Gastroesophageal sphincter (tissue), 4 donors: Measurements from ENCODE around the gene UROS. TPM values are rescaled to one million over a fixed set of nuclear protein-coding genes. Genes with fewer than 3 reads are reported as not detected.

Source experiments
- ATAC-seq: fragments of 150-250 bp; one replicate; pipeline ENCODE4 v1.9.1; 2016; ENCODE audit warnings: mild to moderate bottlenecking, moderate library complexity
- H3K27ac ChIP-seq, 4 donors: fragments of 200-600 bp; sonication (generic) in 3 of 4; 1 replicate in 3 of 4; 2 replicates in 1 of 4; pipeline ENCODE4 v1.5.1; 2016 to 2019
- H3K27me3 ChIP-seq: fragments of 200-600 bp; sonication (generic); one replicate; pipeline ENCODE4 v1.5.1; 2019
- H3K36me3 ChIP-seq, 2 donors: fragments of 200-600 bp; sonication (generic); one replicate each; pipeline ENCODE4 v1.5.1; 2019; ENCODE audit warnings: control low read depth in 1 of 2
- H3K4me1 ChIP-seq, 3 donors: fragments of 200-600 bp; sonication (generic); 1 replicate in 2 of 3; 2 replicates in 1 of 3; pipeline ENCODE4 v1.5.1; 2016 to 2019; ENCODE audit warnings: control low read depth in 2 of 3
- H3K4me3 ChIP-seq, 2 donors: fragments of 200-600 bp; sonication (generic); one replicate each; pipeline ENCODE4 v1.5.1; 2019; ENCODE audit warnings: mild to moderate bottlenecking in 1 of 2, moderate library complexity in 1 of 2
- H3K9me3 ChIP-seq, 3 donors: fragments of 200-600 bp; sonication (generic); one replicate each; pipeline ENCODE4 v1.5.1; 2017 to 2019; ENCODE audit warnings: control low read depth in 2 of 3
- CTCF ChIP-seq, 4 experiments: fragments of 200-600 bp in 2 of 4; fragments of 450-650 bp in 2 of 4; sonication (generic) in 1 of 4; IDR thresholded peaks; one replicate each; pipeline ENCODE4 v1.5.1; 2017 to 2019; ENCODE audit warnings: antibody characterized with exemption in 4 of 4, mild to moderate bottlenecking in 2 of 4, moderate library complexity in 2 of 4
- EP300 ChIP-seq: sonication (generic); formaldehyde crosslinking; IDR thresholded peaks from one replicate; pipeline ENCODE4 v1.6.1; 2017; ENCODE audit warnings: antibody characterized with exemption, mild to moderate bottlenecking
- POLR2A ChIP-seq, 2 donors: fragments of 450-650 bp; IDR thresholded peaks; one replicate each; pipeline ENCODE4 v1.6.1; 2017; ENCODE audit warnings: antibody characterized with exemption in 2 of 2, mild to moderate bottlenecking in 2 of 2, moderate library complexity in 1 of 2
- POLR2AphosphoS5 ChIP-seq: sonication (generic); formaldehyde crosslinking; IDR thresholded peaks from one replicate; pipeline ENCODE4 v1.6.1; 2017; ENCODE audit warnings: antibody characterized with exemption
- WGBS, 2 donors: methylation state at CpG; one replicate each; pipeline ENCODE4 v1.1.5; 2018; ENCODE audit warnings: low coverage in 1 of 2; 5-methylcytosine and 5-hydroxymethylcytosine counted together
- total RNA-seq, 4 donors: library from RNA; depleted of rRNA; stranded (reverse); fragments of >200 nt; gene quantifications; one replicate each; pipeline ENCODE4 v1.1.0, GENCODE V29; 2016

UROS gene
- 10 to 100 TPM; 25.3 to 64.0 (median 39.1) TPM for total RNA-seq

- H3K4me1 ChIP-seq: peaks cover 0 to 48% (median 25%) of the 10 kb centered on the region in 3 donors
- H3K9me3 ChIP-seq: no peaks in the 10 kb centered on the region
- ATAC-seq: peak; percentile 96
- H3K27ac ChIP-seq: peak within 1 kb of the TSS; percentile 48 to 91 (median 86)
- H3K36me3 ChIP-seq: peaks cover 0 to 21% of the 10 kb centered on the region in 2 donors
- no peaks in the 10 kb centered on the region for H3K27me3 ChIP-seq
- TF ChIP-seq POLR2A (IDR thresholded peaks at IDR 0.05) (peak; percentile 42 to 58), POLR2AphosphoS5 (peak; percentile 73), EP300 (no peak), CTCF (IDR thresholded peaks at IDR 0.05) (peak in 1 of 4 experiments; percentile 45)
- peak within 1 kb of the TSS; percentile 68 to 75 for H3K4me3 ChIP-seq
- 0 to 1% methylated on average over 18 to 23 of the region's 74 CpGs for WGBS, 2 donors
Measured at GRCh38 chr10:125822878-125823662, at the start of gene UROS, which contains the start of gene BCCIP. TSS of gene UROS (minus strand) at chr10:125823258. CDS start at chr10:125816499, 6,759 bp downstream. TSS of gene BCCIP (plus strand) at chr10:125823546. CDS start at chr10:125823558, 12 bp downstream.

- no peaks in the 10 kb centered on the region for H3K4me1 ChIP-seq
- WGBS, 2 donors: 73 to 77% methylated on average over 4 of the region's 4 CpGs
- no peak overlapping the region for H3K4me3 ChIP-seq
- H3K27ac ChIP-seq: no peak overlapping the region
- H3K27me3 ChIP-seq: no peaks in the 10 kb centered on the region
- H3K9me3 ChIP-seq: no peaks in the 10 kb centered on the region
- H3K36me3 ChIP-seq: peaks cover 0 to 19% of the 10 kb centered on the region in 2 donors
- TF ChIP-seq CTCF (IDR thresholded peaks at IDR 0.05) (no peak), POLR2AphosphoS5 (no peak), POLR2A (IDR thresholded peaks at IDR 0.05) (no peak), EP300 (no peak)
- ATAC-seq: no peak
Measured at GRCh38 chr10:125871338-125871737, 48.3 kb upstream of the UROS start.

- H3K4me1 ChIP-seq: no peaks in the 10 kb centered on the region
- ATAC-seq: no peak
- 48 to 58% methylated on average over 7 of the region's 7 CpGs for WGBS, 2 donors
Measured at GRCh38 chr10:125868372-125868975, 45.4 kb upstream of the UROS start.

GRCh38 chr10:125866421-125867029 lies 43.5 kb upstream of the UROS start:
- no peak for ATAC-seq
- no peaks in the 10 kb centered on the region for H3K4me1 ChIP-seq
- H3K36me3 ChIP-seq: peaks cover 0 to 35% of the 10 kb centered on the region in 2 donors
- WGBS, 2 donors: 89% methylated on average over 3 to 5 of the region's 7 CpGs
- H3K27me3 ChIP-seq: no peaks in the 10 kb centered on the region
- no peak overlapping the region for H3K4me3 ChIP-seq
- H3K9me3 ChIP-seq: no peaks in the 10 kb centered on the region
- no peak for TF ChIP-seq POLR2AphosphoS5
- no peak for TF ChIP-seq EP300
- TF ChIP-seq CTCF (IDR thresholded peaks at IDR 0.05): no peak
- TF ChIP-seq POLR2A (IDR thresholded peaks at IDR 0.05): no peak
- no peak overlapping the region for H3K27ac ChIP-seq

More at GRCh38 chr10:125868372-125868975, 45.4 kb upstream of the UROS start:
- H3K4me3 ChIP-seq: no peak overlapping the region
- no peaks in the 10 kb centered on the region for H3K9me3 ChIP-seq
- H3K27me3 ChIP-seq: no peaks in the 10 kb centered on the region
- H3K36me3 ChIP-seq: peaks cover 0 to 31% of the 10 kb centered on the region in 2 donors
- TF ChIP-seq CTCF (IDR thresholded peaks at IDR 0.05): peak; percentile 41 to 76 (median 63)
- no peak for TF ChIP-seq POLR2A (IDR thresholded peaks at IDR 0.05)
- H3K27ac ChIP-seq: no peak overlapping the region
